Frontal cortex (tissue), 4 donors: ENCODE data around the gene LAPTM5. TPM values are rescaled to one million over a fixed set of nuclear protein-coding genes. Genes with fewer than 3 reads are reported as not detected.
"Not testable (repeated sequence)": the region's sequence is repeated elsewhere in the genome, so short reads cannot be mapped to it uniquely, and the experiment has no call there.

Experiments
- DNase-seq, 2 donors: peaks; one replicate each; pipeline ENCODE4 v3.0.0; 2012; ENCODE audit warnings: low spot score in 2 of 2
- FAIRE-seq: peaks from 2 replicates; lab custom pipeline; 2012; peaks lifted over from hg19 to GRCh38; lab: Jason Lieb, UNC
- total RNA-seq: library from RNA; depleted of rRNA; stranded (reverse); fragments of >200 nt; gene quantifications from one replicate; pipeline ENCODE4 v1.2.3, GENCODE V29; 2014
- donor health status: control.
- donor health status: control.
- donor health status: control.

LAPTM5 gene
- total RNA-seq, 1 donor from 2014 or later = 3.7 TPM

DNA sequence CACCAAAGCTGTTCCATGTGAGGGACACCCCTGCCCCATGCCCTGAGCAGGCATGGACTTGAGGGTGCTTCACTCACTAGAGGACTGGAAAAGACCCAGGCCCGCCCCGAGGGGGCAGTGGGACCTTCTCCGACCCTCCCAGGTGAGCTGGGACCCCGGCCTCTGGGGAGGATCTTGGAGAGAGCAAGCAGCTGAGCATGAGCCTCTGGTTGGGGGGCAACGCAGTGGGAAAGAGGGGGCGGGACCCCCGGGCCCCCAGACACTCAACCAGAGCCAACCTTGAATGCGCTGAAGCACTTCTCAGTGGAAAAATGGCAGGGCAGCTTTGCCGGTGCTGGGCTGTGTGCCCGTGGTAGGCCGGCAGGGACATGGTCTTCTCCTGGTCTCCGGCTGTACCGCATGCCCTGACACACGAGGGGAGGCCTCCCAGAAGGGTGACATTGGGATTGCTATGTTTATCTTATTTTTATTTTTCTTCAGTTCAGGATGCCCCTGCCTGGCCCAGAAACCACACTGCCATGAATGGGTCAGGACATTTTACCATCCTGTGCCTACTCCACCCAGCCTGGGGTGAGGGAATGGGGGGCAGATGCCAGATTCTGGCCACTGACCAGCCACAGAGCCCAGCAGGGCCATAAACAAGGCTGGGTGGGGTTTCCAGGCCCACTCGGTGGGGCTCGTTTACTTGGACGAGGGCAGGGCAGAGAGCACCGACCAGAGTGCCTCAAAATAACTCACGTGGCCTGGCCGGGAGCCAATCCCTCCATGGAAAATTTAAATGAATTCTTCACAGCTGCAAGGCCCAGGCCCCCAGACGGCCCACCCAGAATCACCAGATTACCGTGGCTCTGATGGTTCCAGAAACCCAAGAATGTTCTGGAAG lies 17.2 kb upstream of the LAPTM5 start:
- DNase-seq (no peak), FAIRE-seq (no peak)

DNA sequence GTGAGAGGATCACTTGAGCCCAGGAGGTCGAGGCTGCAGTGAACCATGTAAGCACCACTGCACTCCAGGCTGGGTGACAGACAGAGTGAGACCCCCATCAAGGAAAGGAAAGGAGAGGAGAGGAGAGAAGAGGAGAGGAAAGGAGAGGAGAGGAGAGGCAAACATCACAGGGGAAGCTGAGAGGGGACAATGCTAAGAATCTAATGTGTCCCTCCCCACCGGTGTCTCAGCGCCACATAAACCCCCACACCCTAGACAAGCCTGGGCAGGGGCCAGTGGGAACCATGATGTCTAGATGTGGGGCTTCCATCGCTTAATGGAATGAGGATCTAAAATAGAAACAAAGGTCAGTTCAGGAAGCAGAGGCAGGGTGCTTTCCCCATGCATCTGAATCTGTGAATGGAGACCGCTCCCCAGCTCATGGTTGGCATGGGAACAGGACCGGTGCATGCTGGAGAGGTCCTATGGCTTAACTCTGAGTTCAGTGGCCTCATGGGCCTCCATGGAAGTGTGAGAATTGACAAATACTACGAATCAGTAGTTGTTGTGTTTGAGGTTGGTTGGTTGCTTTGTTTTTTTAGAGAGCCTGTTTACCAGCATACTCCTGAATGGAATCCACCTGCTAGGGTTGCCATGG lies 16.3 kb upstream of the LAPTM5 start:
- DNase-seq (no peak), FAIRE-seq (no peak)

- no peak for FAIRE-seq
- no peak for DNase-seq
These were observed 13.4 kb upstream of the LAPTM5 start for GRCh38 chr1:30771005-30771404.

DNA sequence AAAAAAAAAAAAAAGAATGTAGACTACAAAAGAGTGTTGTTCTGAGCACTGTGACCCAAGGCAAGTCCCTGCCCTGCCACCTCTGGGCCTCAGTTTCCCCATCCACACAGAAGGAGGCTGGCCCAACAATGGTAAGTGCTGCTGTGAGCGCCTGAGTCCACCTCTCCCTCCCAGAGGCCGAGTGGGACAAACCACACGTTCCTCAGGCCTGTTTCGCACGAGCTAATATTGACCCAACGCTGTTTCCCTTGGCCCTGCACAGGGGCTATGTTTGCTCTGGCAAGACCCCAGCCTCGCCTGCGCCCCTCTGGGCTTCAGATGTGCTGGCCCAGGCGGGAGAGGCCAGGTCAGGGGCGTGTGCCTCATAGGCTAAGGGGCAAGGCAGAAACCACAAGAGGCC lies 12.6 kb upstream of the LAPTM5 start:
- DNase-seq = no peak
- FAIRE-seq = no peak

DNA sequence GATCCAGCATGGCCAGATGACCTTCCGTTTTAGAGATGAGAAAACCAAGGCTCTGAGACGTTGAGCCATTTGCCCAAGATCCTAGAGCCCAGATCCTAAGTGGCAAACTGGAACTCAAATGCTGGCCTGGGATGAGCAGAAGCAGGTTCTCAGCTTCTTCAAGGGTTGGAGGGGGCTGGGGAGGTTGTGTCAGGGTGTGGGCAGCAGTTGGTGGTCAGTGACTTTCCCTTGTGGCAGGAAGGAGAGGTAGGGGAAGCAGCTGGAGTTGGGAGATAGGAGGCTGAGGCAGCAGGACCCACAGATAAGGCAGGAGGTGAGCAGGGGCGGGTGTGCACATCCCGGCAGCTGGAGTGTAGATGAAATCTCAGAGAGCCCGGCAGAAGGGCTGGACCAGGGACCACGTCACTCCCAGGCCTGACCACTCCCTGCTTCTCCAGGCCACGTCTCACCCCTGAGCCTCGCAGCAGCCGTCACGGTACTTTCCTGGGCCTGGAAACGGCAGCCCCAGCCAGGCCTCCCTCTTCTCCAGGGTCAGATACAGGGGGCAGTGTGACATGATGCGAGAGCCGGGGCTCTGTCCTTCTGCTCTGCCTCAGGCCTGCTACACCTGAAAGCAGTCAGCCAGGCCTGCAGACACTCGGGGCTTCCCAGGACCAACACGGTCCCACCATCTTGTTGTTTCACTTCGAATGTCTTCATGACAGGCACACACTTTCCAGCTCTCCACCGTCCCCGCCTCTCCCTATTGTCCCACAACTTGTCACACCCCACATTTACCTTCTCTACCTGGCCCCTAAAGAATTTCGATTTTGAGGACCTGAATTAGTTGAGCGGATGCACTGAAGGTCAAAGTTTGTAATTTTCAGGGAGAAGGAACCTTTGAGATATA lies 11.5 kb upstream of the LAPTM5 start:
- DNase-seq = no peak

GRCh38 chr1:30768159-30768829 lies 10.7 kb upstream of the LAPTM5 start:
- DNase-seq (no peak), FAIRE-seq (no peak)

More for the DNA sequence above, 11.5 kb upstream of the LAPTM5 start:
- FAIRE-seq = no peak

- DNase-seq, FAIRE-seq: not testable (repeated sequence)
These were observed 9.4 kb upstream of the LAPTM5 start for GRCh38 chr1:30766948-30767347.

DNA sequence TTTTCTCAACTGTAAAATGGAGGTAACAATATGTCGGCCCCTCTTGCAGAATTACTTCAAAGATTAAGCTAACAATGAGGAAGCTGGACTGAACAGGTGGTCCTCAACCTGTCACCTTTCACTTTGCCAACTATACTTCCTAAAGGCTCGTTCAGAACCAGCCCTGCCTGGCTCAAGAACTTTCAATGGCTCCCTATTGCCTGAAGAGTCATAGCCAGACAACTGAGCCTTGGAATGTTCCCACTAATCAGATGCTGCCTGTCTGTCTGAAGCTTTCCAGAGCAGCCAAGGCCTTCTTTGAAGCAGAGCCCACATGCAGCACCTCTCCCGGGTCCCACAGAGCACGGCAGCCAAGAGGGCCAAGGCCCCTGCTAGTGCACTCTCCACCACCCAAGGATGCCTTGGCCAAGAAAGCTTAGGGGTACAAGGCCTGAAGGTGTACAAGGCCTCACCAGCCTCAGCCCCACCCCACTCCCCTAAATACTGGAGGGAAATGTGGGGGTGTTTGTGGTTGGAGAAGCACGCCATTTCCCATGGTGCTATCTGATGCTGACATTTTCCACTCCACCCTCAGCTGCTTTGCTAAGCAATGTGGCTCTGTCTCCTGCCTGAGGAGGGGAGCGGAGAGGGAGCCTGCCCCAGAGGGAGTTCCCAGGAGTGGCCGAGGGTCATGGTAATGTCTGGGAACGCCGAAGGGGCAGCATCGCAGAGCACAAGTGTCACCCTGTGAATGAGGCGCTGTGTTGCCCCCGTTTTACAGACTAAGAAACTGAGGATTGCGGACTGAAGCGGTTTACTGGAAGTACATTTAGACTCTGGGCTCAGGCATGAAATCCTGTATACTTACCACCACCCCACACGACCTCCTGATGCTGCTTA lies 8.2 kb upstream of the LAPTM5 start:
- DNase-seq (no peak), FAIRE-seq (no peak)

GRCh38 chr1:30764939-30765555 lies 7.5 kb upstream of the LAPTM5 start:
- no peak for FAIRE-seq
- DNase-seq = no peak

DNA sequence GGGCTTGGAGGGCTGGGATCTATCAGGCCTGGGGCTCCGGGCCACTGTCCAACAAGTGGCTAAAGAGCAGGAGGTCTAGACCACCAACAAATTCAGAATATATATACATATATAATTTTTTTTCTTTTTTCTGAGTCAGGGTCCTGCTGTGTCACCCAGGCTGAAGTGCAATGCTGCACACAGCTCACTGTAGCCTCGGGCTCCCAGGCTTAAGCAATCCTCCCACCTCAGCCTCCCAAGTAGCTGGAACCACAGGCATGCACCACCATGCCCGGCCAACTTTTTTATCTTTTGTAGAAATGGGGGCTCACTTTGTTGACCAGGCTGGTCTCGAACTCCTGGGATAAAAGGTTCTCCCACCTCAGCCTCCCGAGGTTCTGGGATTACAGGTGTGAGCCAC lies 6.8 kb upstream of the LAPTM5 start:
- DNase-seq (no peak), FAIRE-seq (no peak)

DNA sequence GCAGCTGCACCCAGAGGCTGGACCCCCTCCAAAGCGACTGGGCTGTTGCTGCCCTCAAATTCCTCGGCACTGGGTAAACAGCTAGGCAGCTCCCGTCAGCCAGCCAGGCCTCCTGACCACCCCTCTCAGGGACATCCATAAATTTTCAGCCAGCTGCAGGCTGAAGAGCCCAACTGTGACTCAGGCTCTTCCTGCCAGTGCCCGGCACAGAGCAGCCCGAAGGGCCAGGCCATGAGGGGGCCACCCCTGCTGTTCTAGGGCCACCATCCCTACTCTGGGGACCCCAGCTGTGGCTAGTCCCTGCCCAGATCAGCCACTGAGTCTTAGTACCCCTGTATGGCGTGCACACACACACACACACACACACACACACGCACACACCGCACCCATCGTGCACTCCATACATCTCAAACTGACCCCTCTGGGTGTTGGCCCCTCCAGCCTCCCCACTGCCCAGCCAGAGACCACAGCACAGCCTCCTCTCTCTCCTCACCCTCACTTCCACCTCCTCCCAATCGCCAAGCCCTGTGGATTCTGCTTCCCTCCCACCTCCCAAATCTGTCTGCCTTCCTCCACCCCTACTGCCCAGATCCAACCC lies 6.2 kb upstream of the LAPTM5 start:
- DNase-seq (no peak), FAIRE-seq (no peak)

DNA sequence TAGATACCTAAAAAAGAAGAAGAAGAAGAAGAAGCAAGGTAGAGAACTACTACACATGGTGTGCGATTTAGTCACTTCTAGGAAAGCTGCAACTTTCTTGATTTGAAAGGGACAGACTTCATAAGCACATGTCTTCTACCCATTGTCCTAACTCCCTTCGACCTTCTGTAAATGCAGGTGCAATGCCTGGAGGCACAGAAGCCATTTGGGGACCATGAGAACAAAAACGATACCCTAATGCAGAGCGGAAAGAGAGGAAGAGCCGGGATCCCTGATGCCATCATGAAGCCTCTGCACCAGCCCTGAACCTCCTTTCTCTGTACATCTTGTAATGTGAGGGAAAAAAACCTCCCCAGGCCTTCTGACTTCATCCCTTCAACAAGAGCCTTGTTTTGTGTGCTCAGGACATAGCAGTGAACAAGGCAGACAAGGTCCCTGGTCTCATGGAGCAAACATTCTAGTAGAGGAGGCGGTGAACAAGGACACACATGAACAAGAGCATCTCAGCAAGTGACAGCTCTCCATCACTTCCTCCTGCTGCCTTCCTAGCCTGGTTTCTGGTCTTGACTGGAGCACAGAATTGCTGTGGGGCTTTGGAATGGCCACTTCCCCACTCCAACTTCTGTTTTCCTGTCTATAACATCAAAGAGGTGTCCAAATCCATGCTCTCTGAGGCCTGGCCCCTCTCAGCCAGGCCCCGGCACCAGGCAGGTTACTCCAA lies 5.5 kb upstream of the LAPTM5 start:
- FAIRE-seq (no peak), DNase-seq (no peak)

GRCh38 chr1:30762152-30762929 lies 4.8 kb upstream of the LAPTM5 start:
- no peak for DNase-seq
- FAIRE-seq = no peak

DNA sequence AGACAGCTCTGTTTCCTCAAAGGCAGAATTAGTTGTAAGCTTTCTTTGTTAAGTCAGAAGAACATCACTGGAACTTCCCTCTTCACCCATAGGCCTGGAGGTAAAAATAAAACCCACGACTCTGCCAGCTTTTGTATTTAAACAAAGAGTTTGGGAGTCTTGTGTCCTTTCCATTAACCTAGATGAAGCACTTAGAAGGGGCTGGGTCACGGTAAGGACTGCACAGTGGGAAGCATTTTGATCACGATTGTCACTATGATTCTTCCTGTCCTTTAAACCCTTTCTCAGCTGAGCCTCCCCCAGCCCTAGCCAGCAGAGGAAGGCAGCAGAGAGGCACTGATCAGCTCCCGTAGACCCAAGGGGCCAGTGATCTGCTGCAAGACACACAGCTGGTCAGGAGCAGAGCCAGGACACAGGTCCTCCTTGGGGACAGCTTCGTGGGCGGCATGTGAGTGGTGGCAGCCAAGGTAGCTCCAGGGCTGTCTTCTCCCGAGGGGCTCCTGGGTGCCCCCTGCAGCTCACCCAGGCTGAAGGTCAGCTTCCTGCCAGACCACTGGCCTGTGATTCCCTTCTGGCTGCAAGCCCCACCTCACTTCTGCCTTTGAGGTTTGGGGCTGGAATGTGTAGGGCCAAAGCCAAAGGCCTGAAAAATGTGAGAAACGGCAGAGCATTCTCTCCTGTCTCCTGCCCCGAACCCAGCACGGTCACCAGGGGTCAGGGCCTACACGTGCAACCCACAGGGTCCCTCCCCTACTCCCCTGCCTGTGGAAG lies 4.0 kb upstream of the LAPTM5 start:
- no peak for DNase-seq
- FAIRE-seq = no peak

- FAIRE-seq = no peak
- DNase-seq = no peak
These were observed 3.2 kb upstream of the LAPTM5 start for GRCh38 chr1:30760596-30761324.
